HG03432 (cell line): ENCODE data around the gene CYP11A1.

Experiments
- ATAC-seq: cut with Tn5 transposase; IDR thresholded peaks from one replicate; pipeline ENCODE4 v1.9.1; 2021; ENCODE audit warnings: mild to moderate bottlenecking, moderate library complexity; ENCODE audit not compliant: unreplicated experiment

Gene CYP11A1

GRCh38 chr15:74389241-74390048 lies 22.0 kb upstream of the CYP11A1 start:
- ATAC-seq, result no peak

DNA sequence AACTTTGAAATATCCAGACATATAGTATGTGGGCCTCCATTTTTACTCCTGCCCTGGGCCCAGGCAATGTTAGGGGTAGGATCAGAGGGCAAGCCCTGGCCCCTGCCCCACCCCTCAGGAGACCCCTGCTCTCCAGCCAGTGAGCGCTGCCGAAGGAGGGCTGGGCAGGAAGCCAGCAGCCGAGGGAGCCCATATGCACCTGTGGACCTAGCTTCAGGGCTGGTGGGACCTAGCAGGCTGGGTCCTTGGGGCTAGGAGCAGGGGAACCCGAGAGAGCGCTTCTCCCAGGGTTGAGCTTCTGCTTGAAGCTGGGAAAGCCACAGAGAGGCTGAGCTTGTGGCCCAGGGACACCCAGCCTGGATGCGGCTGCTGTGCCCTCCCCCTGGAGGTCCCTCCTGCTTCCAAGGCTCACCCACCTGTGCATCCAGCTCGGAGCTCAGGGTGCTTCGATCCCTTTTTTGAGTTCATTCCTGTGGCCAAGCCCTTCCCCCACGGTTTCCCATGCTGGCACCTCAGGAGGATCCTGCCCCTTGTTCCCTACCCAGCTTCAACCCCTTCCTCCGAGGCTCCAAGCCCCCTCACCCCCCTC lies 21.0 kb upstream of the CYP11A1 start:
- no peak for ATAC-seq

DNA sequence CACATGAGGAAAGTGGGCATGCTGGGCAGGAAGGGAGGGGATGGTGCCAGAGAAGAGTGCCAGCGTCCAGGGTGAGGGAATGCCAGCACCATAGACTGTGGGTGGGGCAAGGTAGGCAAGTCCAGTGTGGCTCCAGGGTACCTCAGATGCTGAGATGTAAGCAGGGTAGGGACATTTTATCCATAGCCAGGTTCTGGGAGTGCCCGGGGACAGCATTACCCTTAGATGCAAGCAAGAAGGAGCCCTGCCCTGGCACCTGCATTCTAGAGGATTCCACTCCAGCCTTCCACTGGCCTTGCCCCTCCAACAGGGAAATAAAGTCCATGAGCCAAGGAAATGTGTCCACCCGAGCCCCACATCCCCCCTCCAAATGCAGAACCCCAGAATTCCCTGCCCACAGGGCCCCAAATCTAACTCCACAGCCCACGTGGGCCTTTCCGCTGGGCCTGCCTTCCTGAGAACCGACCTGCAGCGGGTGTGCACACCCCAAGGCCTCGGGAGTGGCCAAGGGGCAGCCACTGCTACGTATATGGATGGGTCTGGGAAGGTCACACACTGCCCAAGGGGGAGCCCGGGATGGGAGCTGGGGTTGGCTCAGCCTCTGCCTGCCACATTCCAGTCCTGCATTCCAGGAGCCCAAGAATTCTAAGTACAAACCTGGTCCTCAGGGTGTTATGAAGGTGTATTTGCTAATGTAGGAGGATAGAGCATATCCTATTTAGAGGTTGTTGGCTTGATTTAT lies 20.3 kb upstream of the CYP11A1 start:
- ATAC-seq, result no peak

- ATAC-seq, result no peak
Observed at GRCh38 chr15:74387141-74387541, 19.7 kb upstream of the CYP11A1 start.

DNA sequence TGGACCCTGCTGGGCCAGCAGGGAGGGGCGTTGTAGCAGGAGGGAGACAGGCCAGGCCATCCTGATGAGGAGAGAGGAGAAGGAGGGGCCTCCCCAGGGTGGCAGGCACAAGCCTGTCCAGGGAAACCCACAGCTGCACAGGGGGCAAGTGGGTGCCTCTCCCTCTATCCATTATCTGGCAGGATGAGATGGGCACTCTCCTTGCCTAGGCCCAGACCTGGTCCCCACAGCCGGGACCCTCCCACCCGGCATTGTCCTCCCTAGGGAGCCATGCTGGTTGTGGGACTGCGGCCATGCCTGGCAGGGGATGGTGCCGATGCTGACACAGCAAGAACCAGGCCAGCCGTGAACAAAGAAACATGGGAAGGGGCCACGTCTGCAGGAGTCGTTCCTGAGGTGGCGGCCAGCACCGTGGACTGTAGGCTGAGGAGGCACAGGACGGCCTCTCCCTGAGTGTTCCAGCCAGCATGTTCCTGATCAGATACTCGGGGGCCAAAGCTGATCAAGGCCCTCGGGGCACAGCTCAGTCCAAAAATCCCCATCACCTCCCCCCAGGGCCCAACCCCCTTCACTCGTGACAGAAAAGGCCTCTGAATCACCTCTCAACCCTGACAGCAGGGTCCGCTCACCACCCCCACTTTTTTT lies 19.2 kb upstream of the CYP11A1 start:
- ATAC-seq, result no peak

DNA sequence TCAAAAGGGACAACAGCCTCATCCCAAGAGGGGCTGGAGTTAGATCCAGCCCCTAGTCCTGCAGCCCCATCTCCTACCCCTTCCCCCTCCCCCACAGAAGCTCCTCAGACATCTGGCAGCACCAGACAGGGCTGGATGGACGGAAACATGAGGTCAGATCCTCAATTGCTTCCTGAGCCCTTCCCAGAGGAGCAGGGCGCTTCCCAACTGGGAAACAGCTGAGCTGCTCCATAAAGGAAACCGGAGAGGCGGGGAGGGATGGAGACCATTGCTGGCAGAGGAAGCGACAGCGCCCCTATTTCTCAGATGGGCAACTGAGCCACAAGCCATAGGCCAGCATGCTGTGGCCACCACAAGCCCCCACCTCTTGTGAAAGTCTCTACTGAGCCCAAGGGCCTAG lies 18.3 kb upstream of the CYP11A1 start:
- no peak for ATAC-seq

DNA sequence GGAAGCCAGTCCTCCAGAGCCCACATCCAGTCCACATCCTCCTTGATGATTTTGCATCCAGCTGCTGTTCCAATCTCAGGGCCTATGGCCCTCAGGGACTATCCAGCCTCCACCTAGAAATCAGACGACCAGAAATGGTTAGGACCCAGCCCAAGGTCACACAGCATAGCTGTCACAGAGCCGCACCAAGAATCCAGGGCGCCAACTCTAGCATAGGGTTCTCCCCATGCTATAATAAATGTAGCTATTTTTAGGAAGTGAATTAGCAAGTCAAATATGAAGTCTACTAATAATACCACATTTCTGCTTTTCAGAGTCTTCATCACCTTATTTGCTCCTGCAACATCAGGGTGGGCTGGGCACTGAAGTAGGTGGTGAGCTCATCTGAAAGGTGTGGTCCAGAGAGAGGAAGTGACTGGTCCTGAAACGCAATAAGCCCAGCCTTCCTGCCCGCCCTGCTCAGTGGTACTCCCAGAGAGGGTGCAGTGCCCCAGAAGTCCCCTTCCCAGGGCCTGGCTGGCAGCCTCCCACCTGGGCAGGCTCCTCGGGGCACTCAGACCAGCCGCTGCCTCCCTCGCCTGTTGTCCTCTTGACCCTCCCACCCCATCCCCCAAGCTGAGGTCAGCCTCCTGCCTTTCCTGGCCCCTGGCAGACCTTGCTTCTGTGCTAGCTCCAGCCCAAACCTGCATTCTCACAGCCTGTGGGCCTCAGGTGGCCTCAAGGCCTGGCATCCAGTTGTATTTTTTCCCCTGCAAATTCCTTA lies 17.6 kb upstream of the CYP11A1 start:
- ATAC-seq, result peak; percentile 68

DNA sequence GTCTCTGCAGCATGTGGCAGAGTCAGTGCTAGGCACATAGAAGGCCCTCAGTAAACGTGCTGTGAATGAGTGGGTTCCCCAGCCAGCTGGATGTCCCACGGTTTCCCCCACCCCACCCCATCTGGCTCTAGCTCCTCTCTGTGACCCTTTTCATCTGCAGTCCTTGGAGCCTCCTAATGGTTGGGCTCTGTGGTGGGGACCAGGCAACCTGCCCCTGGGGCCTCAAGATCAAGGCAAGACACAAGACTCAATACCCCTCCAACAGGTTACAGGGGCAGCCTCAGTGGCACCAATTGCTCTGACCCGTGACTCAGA lies 17.1 kb upstream of the CYP11A1 start:
- no peak for ATAC-seq

GRCh38 chr15:74383695-74384565 lies 16.5 kb upstream of the CYP11A1 start:
- ATAC-seq, result peak; percentile 39

DNA sequence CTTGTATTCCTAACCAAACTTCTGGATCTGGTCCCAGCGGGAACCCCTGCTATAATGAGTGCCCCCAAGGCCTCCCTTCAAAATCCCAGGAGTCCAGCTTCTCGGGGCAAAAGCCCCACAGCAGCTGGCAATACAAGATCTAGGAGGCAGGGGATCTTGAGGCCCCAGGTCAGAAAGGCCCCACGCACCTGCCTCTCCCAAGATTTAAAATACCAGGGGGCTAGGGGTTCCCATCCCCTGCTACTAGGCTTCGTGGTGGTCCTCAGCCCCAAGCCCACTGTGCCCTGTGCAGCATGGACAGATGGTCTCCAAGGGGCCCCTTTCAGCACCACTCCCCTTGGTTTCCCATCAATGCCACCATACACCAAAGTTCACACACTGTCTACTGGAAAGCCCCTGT lies 15.8 kb upstream of the CYP11A1 start:
- peak; percentile 4 for ATAC-seq

GRCh38 chr15:74382004-74382816 lies 14.8 kb upstream of the CYP11A1 start:
- ATAC-seq, result peak; percentile 25

- no peak for ATAC-seq
Observed at GRCh38 chr15:74381481-74381880, 14.0 kb upstream of the CYP11A1 start.

- ATAC-seq, result no peak
Observed at GRCh38 chr15:74381190-74381453, 13.7 kb upstream of the CYP11A1 start.

DNA sequence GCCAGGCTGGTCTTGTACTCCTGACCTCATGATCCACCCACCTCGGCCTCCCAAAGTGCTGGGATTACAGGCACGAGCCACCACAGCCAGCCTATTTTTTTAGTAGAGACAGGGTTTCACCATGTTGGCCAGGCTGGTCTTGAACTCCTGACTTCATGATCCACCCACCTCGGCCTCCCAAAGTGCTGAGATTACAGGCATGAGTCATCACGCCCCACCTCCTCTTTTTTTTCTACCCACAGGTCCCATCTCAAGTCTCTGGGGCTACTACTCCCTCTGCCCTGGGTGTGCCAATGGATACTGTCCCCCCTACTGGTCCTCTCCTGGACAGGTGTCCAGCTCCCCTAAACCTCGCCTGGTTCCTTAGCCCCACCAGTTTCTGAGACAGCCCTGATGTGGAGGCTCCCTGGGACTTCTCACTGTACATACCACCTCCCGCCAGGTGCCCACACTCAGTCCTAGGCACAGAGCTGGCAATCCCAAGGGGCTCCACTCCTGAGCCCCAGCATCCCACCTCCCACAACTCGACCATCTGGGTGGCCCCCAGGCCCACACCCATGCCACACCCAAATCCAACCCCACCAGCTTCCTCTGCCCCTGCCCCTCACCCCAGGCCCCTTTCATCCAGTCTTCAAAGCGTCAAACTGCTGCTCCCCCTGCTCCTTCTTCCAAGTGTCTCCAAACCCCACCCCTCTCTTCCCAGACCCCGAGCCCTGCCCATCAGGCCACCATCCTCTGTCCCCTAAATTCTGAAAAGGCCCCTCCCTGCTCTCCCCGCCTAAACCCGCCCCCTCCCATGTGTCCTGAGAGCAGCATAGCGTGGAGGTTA lies 13.1 kb upstream of the CYP11A1 start:
- ATAC-seq, result no peak

DNA sequence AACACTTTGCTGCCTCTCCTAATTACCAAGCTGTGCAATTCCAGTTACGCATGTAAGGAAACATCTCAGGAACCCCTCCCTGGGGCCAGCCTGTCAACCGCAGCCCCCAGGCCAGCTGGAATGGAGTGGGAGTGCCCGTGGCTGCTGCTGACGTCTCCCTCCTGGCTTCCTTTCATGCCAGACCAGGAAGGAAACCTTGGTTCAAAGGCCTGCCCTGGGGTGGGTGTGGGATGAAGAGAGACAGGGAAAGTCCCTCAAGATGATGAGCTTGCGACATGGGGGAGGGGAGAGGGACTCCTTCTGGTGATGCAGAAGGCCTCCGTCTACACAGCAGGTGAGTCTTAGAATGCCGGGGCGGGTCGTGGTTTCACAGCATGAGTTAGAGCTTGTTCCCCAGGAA lies 11.4 kb upstream of the CYP11A1 start:
- ATAC-seq, result no peak

- ATAC-seq, result no peak
Observed at GRCh38 chr15:74377831-74378766, 10.7 kb upstream of the CYP11A1 start.

GRCh38 chr15:74376825-74377581 lies 9.6 kb upstream of the CYP11A1 start:
- no peak for ATAC-seq
